ENCODE measurements around the gene RNF38. TPM values are rescaled to one million over a fixed set of nuclear protein-coding genes. Genes with fewer than 3 reads are reported as not detected.

RNF38 gene
- polyA plus RNA-seq, 1 of the 3 experiments (the other 2 are of a cell fraction) = 9.5 TPM

DNA sequence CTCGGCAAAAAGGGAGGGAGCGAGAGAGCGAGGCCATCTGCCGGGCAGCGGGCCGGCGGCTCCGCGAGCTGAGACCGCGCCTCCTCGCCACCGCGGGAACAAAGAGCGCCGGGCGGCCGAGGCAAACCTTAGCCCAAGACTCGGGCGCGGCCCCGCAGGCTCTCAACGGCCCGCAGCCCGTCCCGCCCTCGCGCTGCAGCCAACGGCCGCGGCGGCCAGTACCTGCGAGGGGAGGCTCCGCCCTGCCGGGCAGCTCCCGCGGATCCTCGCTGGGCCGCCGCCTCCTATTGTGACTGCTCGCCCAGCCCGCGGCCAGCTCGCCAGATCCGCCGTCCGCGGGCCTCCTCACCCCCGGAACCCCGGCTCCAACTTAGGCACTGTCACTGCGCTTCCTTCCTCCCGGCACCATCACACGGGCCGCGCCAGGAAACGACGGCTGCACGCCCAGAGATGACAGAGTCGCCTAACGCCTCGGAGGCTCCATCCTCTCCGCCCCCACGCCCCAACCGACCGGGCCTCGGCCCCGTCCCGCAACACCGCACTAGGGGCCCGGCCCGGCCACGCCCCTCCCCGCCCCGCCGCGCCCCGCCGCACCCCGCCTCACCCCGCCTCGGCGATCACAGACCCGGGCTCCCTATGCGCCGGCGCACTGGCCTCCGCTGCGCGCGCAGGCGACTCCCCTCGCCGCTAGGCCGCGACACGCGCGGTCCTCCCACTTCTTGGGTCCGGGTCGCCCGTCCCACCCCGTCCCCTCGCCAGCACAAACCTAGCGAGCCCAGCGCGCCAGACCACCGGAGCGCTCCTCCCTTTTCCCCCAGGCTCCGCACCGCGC, 479 bp upstream of the RNF38 start (continued):
- TF ChIP-seq ZBTB33 (IDR thresholded peaks at IDR 0.05; ENCODE audit: borderline replicate concordance, low read depth) (no peak), MXI1 (IDR thresholded peaks at IDR 0.05; ENCODE audit: low read depth, low read length) (peak; percentile 69)

GRCh38 chr9:36398745-36399144, 1.3 kb downstream of the RNF38 start:
- TF ChIP-seq PBX3 (IDR thresholded peaks at IDR 0.05) (0 out of 2 replicates have a peak, but pooled peaks have one; percentile 24), CTCF (IDR thresholded peaks at IDR 0.05) (no peak)
- Histone ChIP-seq H3F3A (replicated peaks; ENCODE audit: insufficient read depth) (peaks cover 11% of the 10 kb centered on the region), H3K36me3 (replicated peaks in 1 of 2; ENCODE audit: control insufficient read depth in 1 of 2, insufficient read depth in 2 of 2, low read length in 1 of 2) (peaks cover 9 to 16% of the 10 kb centered on the region in 2 experiments), H3K9me3 (no peaks in the 10 kb centered on the region), H3K4me1 (ENCODE audit: control insufficient read depth in 1 of 2, insufficient read depth in 2 of 2, low read depth in 1 of 2, low read length in 1 of 2) (peaks cover 4 to 9% of the 10 kb centered on the region in 2 experiments; a peak in 2 of 4 replicates), H3K79me2 (ENCODE audit: insufficient read depth) (peaks cover 80% of the 10 kb centered on the region), H3K4me3 (ENCODE audit: low read depth in 2 of 2, low read length in 1 of 2) (peak overlapping the region; percentile 42 to 54), H2AFZ (ENCODE audit: low read depth) (no peak overlapping the region), H3K4me2 (peak overlapping the region; percentile 66; the same call in 1 of the 2 replicates), H4K20me1 (ENCODE audit: insufficient read depth) (peaks cover 43% of the 10 kb centered on the region), H3K27ac (ENCODE audit: low read depth in 2 of 2, low read length in 1 of 2) (peak overlapping the region; percentile 53 to 84), H3K9ac (peak overlapping the region; percentile 47), H3K27me3 (ENCODE audit: insufficient read depth) (no peaks in the 10 kb centered on the region), H3K9me2 (no peaks in the 10 kb centered on the region)
- POLR2A ChIA-PET = no interaction called here
- no peak for DNase-seq
- CTCF ChIA-PET = interaction anchor here (3.5 kb wide), 1 partner anchor 51 kb away, joined by 14 read pairs; no protein-coding TSS in a partner anchor

GRCh38 chr9:36396985-36397384, 3.1 kb downstream of the RNF38 start:
- Histone ChIP-seq H3K36me3 (replicated peaks in 1 of 2; ENCODE audit: control insufficient read depth in 1 of 2, insufficient read depth in 2 of 2, low read length in 1 of 2) (peaks cover 11 to 19% of the 10 kb centered on the region in 2 experiments), H3K9ac (no peak overlapping the region), H3K4me3 (ENCODE audit: low read depth in 2 of 2, low read length in 1 of 2) (no peak overlapping the region), H3K4me2 (no peak overlapping the region), H2AFZ (ENCODE audit: low read depth) (no peak overlapping the region), H3K27me3 (ENCODE audit: insufficient read depth) (no peaks in the 10 kb centered on the region), H3K9me3 (no peaks in the 10 kb centered on the region), H3K9me2 (no peaks in the 10 kb centered on the region), H3K4me1 (ENCODE audit: control insufficient read depth in 1 of 2, insufficient read depth in 2 of 2, low read depth in 1 of 2, low read length in 1 of 2) (peaks cover 4 to 9% of the 10 kb centered on the region in 2 experiments; a peak in 2 of 4 replicates), H3F3A (replicated peaks; ENCODE audit: insufficient read depth) (peaks cover 10% of the 10 kb centered on the region), H3K27ac (ENCODE audit: low read depth in 2 of 2, low read length in 1 of 2) (no peak overlapping the region), H3K79me2 (ENCODE audit: insufficient read depth) (peaks cover 93% of the 10 kb centered on the region), H4K20me1 (ENCODE audit: insufficient read depth) (peaks cover 55% of the 10 kb centered on the region)
- no peak for DNase-seq
- ChIA-PET POLR2A (no interaction called here), CTCF (interaction anchor here (0.6 to 1.6 kb wide), 4 partner anchors 40 to 159 kb away, joined by 3 to 6 read pairs (median 4); no protein-coding TSS in a partner anchor)
- 84% methylated on average over 9 of the region's 9 CpGs for WGBS (ENCODE audit: low lambda C conversion rate)
- TF ChIP-seq GABPA (IDR thresholded peaks at IDR 0.05; ENCODE audit: low read depth) (no peak), RCOR1 (IDR thresholded peaks at IDR 0.05; ENCODE audit: low read length) (no peak), EZH2phosphoT487 (IDR thresholded peaks at IDR 0.05; ENCODE audit: borderline replicate concordance, low read depth) (no peak)
